NOMO-1 treated with dmso at 0.1 percent for 144 hours (cell line): ENCODE measurements around the gene NCAPG2.

Experiments
- DNase-seq: peaks from one replicate; lab custom pipeline; 2025; ENCODE audit not compliant: unreplicated experiment; lab: John Stamatoyannopoulos, UW

NCAPG2 gene

GRCh38 chr7:158602905-158603772 is 101.5 kb downstream of the NCAPG2 start:
- DNase-seq = no peak

GRCh38 chr7:158602041-158602440 is 102.6 kb downstream of the NCAPG2 start:
- no peak for DNase-seq

- DNase-seq = no peak
These were observed 103.5 kb downstream of the NCAPG2 start for GRCh38 chr7:158601090-158601489.

- no peak for DNase-seq
These were observed 107.9 kb downstream of the NCAPG2 start for GRCh38 chr7:158596745-158597144.

- no peak for DNase-seq
These were observed 108.3 kb downstream of the NCAPG2 start for GRCh38 chr7:158596309-158596708.

- DNase-seq = no peak
These were observed 109.5 kb downstream of the NCAPG2 start for GRCh38 chr7:158595068-158595467.

- DNase-seq = no peak
These were observed 112.1 kb downstream of the NCAPG2 start for GRCh38 chr7:158592541-158592940.

- no peak for DNase-seq
These were observed 112.7 kb downstream of the NCAPG2 start for GRCh38 chr7:158591944-158592343.

GRCh38 chr7:158590181-158590530 is 114.4 kb downstream of the NCAPG2 start:
- DNase-seq = no peak

GRCh38 chr7:158589653-158590052 is 115.0 kb downstream of the NCAPG2 start:
- no peak for DNase-seq

- no peak for DNase-seq
These were observed 115.6 kb downstream of the NCAPG2 start for GRCh38 chr7:158588878-158589442.

- DNase-seq = no peak
These were observed 116.3 kb downstream of the NCAPG2 start for GRCh38 chr7:158588085-158588877.

- DNase-seq = no peak
These were observed 117.2 kb downstream of the NCAPG2 start, which contains the start of gene PTPRN2 for GRCh38 chr7:158587162-158588084. Gene PTPRN2, minus strand, starts transcription at chr7:158587823.

GRCh38 chr7:158586499-158587161 is 118.0 kb downstream of the NCAPG2 start:
- no peak for DNase-seq

GRCh38 chr7:158585721-158586498 is 118.7 kb downstream of the NCAPG2 start:
- DNase-seq = no peak

- DNase-seq = no peak
These were observed 120.2 kb downstream of the NCAPG2 start for GRCh38 chr7:158584407-158584806.

GRCh38 chr7:158583810-158584209 is 120.8 kb downstream of the NCAPG2 start:
- no peak for DNase-seq

GRCh38 chr7:158583143-158583542 is 121.5 kb downstream of the NCAPG2 start:
- DNase-seq = no peak

GRCh38 chr7:158582089-158582456 is 122.5 kb downstream of the NCAPG2 start:
- no peak for DNase-seq
